A673 (cell line): Measurements from ENCODE around the gene RRAGD.

Experiments used
- EZH2 ChIP-seq: fragments of 200-600 bp; sonication (generic); IDR thresholded peaks from 2 replicates; pipeline ENCODE4 v1.6.1; 2017; ENCODE audit warnings: borderline replicate concordance, low read depth, mild to moderate bottlenecking, mixed read lengths, antibody characterized with exemption, low read length; ENCODE audit not compliant: poor library complexity, severe bottlenecking
- TF ChIP-seq, protein P1 (sequence below): fragments of 300-800, 200-600 bp; sonication (generic); conservative IDR thresholded peaks from 2 replicates; pipeline ENCODE4 v1.5.1; 2017; ENCODE audit warnings: low read depth, mild to moderate bottlenecking, antibody characterized with exemption, low read length, moderate library complexity, mixed read lengths

DNA sequence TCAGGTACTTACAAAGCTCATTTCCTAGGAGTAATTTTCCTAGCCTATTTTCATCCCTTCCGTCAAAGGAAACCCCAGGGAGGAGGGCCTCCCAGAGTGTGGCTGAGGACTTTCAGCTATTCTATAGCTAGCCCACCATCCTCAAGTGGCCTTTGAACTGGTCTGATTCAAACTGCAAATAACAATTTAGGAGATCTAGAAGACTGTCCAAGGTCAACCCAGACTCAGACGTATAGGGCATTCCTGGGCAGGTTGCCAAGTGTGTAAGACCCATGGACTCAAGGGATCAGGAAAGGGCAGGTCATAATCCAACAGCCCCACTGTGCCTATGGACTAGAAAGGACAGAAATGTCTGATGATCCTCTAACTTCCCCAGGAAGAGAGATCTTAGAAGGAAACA lies 2.1 kb upstream of the RRAGD start:
- TF ChIP-seq, protein P1, sequence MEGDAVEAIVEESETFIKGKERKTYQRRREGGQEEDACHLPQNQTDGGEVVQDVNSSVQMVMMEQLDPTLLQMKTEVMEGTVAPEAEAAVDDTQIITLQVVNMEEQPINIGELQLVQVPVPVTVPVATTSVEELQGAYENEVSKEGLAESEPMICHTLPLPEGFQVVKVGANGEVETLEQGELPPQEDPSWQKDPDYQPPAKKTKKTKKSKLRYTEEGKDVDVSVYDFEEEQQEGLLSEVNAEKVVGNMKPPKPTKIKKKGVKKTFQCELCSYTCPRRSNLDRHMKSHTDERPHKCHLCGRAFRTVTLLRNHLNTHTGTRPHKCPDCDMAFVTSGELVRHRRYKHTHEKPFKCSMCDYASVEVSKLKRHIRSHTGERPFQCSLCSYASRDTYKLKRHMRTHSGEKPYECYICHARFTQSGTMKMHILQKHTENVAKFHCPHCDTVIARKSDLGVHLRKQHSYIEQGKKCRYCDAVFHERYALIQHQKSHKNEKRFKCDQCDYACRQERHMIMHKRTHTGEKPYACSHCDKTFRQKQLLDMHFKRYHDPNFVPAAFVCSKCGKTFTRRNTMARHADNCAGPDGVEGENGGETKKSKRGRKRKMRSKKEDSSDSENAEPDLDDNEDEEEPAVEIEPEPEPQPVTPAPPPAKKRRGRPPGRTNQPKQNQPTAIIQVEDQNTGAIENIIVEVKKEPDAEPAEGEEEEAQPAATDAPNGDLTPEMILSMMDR, result no peak
- no peak for TF ChIP-seq EZH2
